Ovary (tissue), 9 donors: ENCODE measurements around the gene SP6. TPM values are rescaled to one million over a fixed set of nuclear protein-coding genes. Genes with fewer than 3 reads are reported as not detected.

Experiments used
- DNase-seq, 5 donors: peaks; one replicate each; pipeline ENCODE4 v3.0.0-alpha.2; 2019 to 2020
- H3K27ac ChIP-seq, 2 donors: fragments of 200-600 bp; one replicate each; pipeline versions ENCODE4 v1.5.1 to v1.8.0; 2019 to 2022
- H3K27me3 ChIP-seq: fragments of 200-600 bp; one replicate; pipeline ENCODE4 v1.8.0; 2022
- H3K36me3 ChIP-seq: fragments of 200-600 bp; sonication (generic); one replicate; pipeline ENCODE4 v1.5.1; 2019
- H3K4me1 ChIP-seq: one replicate; pipeline ENCODE4 v1.8.1; 2013; ENCODE audit warnings: mild to moderate bottlenecking, moderate library complexity; ENCODE audit not compliant: insufficient read depth
- H3K4me3 ChIP-seq: fragments of 200-600 bp; sonication (generic); one replicate; pipeline ENCODE4 v1.5.1; 2017
- H3K9me3 ChIP-seq, 2 donors: fragments of 200-600 bp in 1 of 2; sonication (generic) in 1 of 2; one replicate each; pipeline versions ENCODE4 v1.5.1 to v1.8.1; 2013 to 2019; ENCODE audit warnings: mild to moderate bottlenecking in 1 of 2, moderate library complexity in 1 of 2
- CTCF ChIP-seq, 3 donors: fragments of 450-650 bp in 2 of 3; fragments of 200-600 bp in 1 of 3; IDR thresholded peaks; one replicate each; pipeline versions ENCODE4 v1.5.1 to v1.8.0; 2016 to 2022; ENCODE audit warnings: antibody characterized with exemption in 3 of 3, mild to moderate bottlenecking in 1 of 3
- EP300 ChIP-seq: sonication (generic); formaldehyde crosslinking; IDR thresholded peaks from one replicate; pipeline ENCODE4 v1.6.1; 2017; ENCODE audit warnings: antibody characterized with exemption
- POLR2A ChIP-seq: fragments of 450-650 bp; IDR thresholded peaks from one replicate; pipeline ENCODE4 v1.6.1; 2017; ENCODE audit warnings: antibody characterized with exemption, mild to moderate bottlenecking, moderate library complexity
- WGBS, 3 donors: extraction: QIAGEN DNeasy Blood & Tissue Kit in 1 of 3; methylation state at CpG; one replicate each; pipeline versions ENCODE4 v1.1.5 to v1.1.7; 2013 to 2017; 5-methylcytosine and 5-hydroxymethylcytosine counted together
- intact Hi-C, 4 donors: fragments of 100-400 bp; cut with DNase I; formaldehyde crosslinking; loops; one replicate each; pipeline versions ENCODE4 v1.11.0 to v1.15.1; 2022 to 2023
- polyA plus RNA-seq, 2 donors: library from polyadenylated mRNA; stranded (reverse); fragments of 200-250 nt in 1 of 2; fragments of 350-450 nt in 1 of 2; fragmentation: Illumina TruSeq in 1 of 2; extraction: RNeasy Lipid Tissue Mini Kit (QIAGEN cat#74804) in 1 of 2; gene quantifications; one replicate each; pipeline ENCODE4 v1.2.3, GENCODE V29; 2013 to 2014
- total RNA-seq, 7 donors: library from RNA; depleted of rRNA in 2 of 7; stranded (reverse); fragments of >200 nt in 2 of 7; fragmentation: NEBNext Ultra II Directional in 3 of 7; extraction: Animal tissue kit (Norgen Biotek cat#: 25700) in 3 of 7; gene quantifications; one replicate each; pipeline versions ENCODE4 v1.1.0 to v1.2.4, GENCODE V29; 2016 to 2023
- donor health status: DM: no; HTN: no; CAD: no; lungs with moderate emphysema.
- donor health status: DM: no; HTN: no; CAD: no.
- donor health status: Bipolar disorder and iron deficiency.
- donor health status: DM: yes; HTN: yes; CAD: no.
- donor health status: DM: no; HTN: no; CAD: no.
- donor health status: DM: yes; HTN: yes; CAD: no.

Gene SP6
- total and polyA plus RNA-seq, 9 donors = 0.25 to 4.3 (median 1.1) TPM

GRCh38 chr17:47884905-47885730 is 34.2 kb upstream of the SP6 start:
- intact Hi-C loops = loop anchor here in 2 of 4 donors (2.0 to 5.0 kb wide), 2 partner anchors 38 to 42 kb away; no protein-coding TSS in a partner anchor
- WGBS, 3 donors = 53 to 62% (median 59%) methylated on average over 11 of the region's 11 CpGs
- H3K27ac ChIP-seq = no peak overlapping the region

DNA sequence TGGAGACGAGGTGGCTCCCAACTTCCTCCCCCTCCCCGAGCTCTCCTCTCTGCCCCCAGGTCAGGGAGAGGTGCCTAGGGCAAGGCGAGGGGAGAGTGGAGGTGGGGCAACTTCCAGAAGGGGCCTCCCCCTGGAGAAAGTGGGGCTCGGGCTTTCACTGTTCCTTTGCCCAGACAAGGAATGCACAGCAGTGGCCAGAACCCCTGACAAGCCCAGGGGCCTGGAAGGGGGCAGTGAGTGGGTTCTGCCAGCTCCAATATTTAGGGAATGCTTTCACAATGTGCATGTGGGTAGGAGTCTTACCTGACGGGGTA is 33.4 kb upstream of the SP6 start:
- Histone ChIP-seq H3K4me3 (no peak overlapping the region), H3K4me1 (no peaks in the 10 kb centered on the region), H3K27me3 (no peaks in the 10 kb centered on the region), H3K27ac (peak overlapping the region in 1 of 2 donors; percentile 7), H3K36me3 (no peaks in the 10 kb centered on the region), H3K9me3 (no peaks in the 10 kb centered on the region)
- no peak for DNase-seq
- whole genome bisulfite sequencing, 3 donors = 29 to 31% (median 30%) methylated on average over 5 of the region's 5 CpGs
- intact Hi-C loops = loop anchor here in 2 of 4 donors (2.0 to 5.0 kb wide), 2 partner anchors 37 to 42 kb away; no protein-coding TSS in a partner anchor
- TF ChIP-seq POLR2A (no peak), EP300 (no peak), CTCF (IDR thresholded peaks at IDR 0.05) (no peak)

More at GRCh38 chr17:47884905-47885730, 34.2 kb upstream of the SP6 start:
- H3K4me1 ChIP-seq = no peaks in the 10 kb centered on the region
- H3K4me3 ChIP-seq = no peak overlapping the region
- TF ChIP-seq POLR2A (no peak), CTCF (IDR thresholded peaks at IDR 0.05) (no peak), EP300 (no peak)
- H3K27me3 ChIP-seq = no peaks in the 10 kb centered on the region
- H3K9me3 ChIP-seq = no peaks in the 10 kb centered on the region
- DNase-seq = peak in 1 of 5 donors; percentile 28
- no peaks in the 10 kb centered on the region for H3K36me3 ChIP-seq

DNA sequence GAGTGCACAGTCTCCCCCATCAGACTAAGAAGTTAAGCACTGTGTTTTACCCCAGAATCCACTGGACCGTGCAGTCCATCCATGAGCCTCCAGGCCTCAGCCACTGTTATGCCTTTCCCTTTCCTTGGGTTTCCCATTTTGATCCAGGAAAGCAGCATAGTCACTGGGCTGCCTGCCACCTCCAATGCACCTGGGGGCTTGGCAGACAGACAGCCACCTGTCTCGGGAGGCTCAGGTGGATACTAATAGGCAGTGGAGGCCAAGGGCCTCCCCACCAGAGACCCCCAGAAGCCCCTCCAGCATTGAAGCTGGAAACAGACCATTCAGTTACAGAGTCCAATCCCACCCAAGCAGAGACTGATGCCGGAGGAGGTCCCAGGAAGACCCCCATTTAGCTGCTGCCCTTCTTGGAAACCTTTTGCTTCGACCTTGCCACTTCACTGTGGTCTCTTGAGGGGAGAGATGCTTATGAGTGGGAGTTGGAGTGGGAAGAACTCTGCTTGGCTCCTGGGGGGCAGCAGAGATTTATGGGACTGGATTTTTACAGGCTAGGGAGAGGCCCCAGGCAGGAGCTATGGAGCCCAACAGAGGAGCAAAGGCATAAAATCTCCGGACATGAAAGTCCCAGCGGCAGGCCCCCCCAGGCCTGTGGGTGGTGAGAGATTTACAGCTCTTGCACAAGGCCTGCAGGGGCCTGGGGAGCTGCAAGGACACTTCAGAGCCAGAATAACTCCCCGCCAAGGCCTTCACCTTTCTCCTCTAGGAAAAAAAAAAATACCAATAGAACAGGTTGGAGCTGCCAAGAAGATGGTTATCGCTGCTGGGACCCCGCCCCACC is 32.8 kb upstream of the SP6 start:
- Histone ChIP-seq H3K36me3 (no peaks in the 10 kb centered on the region), H3K4me3 (no peak overlapping the region), H3K27me3 (no peaks in the 10 kb centered on the region), H3K4me1 (no peaks in the 10 kb centered on the region), H3K27ac (peak overlapping the region in 1 of 2 donors; percentile 67), H3K9me3 (no peaks in the 10 kb centered on the region)
- TF ChIP-seq CTCF (IDR thresholded peaks at IDR 0.05) = no peak
- TF ChIP-seq EP300 = no peak
- TF ChIP-seq POLR2A = no peak
- DNase-seq = peak in 3 of 5 donors; percentile 62 to 81 (median 72)
- 36 to 49% (median 48%) methylated on average over 9 of the region's 9 CpGs for WGBS, 3 donors
- intact Hi-C loops = loop anchor here in 2 of 4 donors (2.0 to 5.0 kb wide), 2 partner anchors 37 to 41 kb away; no protein-coding TSS in a partner anchor

GRCh38 chr17:47882695-47883588 is 32.0 kb upstream of the SP6 start:
- DNase-seq = no peak
- TF ChIP-seq CTCF (IDR thresholded peaks at IDR 0.05) (no peak), POLR2A (no peak), EP300 (no peak)
- Histone ChIP-seq H3K9me3 (no peaks in the 10 kb centered on the region), H3K4me1 (no peaks in the 10 kb centered on the region), H3K27ac (peak overlapping the region in 1 of 2 donors; percentile 67), H3K27me3 (no peaks in the 10 kb centered on the region), H3K36me3 (no peaks in the 10 kb centered on the region), H3K4me3 (no peak overlapping the region)
- WGBS, 3 donors = 79 to 94% (median 81%) methylated on average over 9 of the region's 9 CpGs
- intact Hi-C loops = loop anchor here in 1 of 4 donors (5.0 kb wide), 1 partner anchor 36 kb away; no protein-coding TSS in a partner anchor
